ENCODE measurements around the gene SH3TC1.

Gene SH3TC1

DNA sequence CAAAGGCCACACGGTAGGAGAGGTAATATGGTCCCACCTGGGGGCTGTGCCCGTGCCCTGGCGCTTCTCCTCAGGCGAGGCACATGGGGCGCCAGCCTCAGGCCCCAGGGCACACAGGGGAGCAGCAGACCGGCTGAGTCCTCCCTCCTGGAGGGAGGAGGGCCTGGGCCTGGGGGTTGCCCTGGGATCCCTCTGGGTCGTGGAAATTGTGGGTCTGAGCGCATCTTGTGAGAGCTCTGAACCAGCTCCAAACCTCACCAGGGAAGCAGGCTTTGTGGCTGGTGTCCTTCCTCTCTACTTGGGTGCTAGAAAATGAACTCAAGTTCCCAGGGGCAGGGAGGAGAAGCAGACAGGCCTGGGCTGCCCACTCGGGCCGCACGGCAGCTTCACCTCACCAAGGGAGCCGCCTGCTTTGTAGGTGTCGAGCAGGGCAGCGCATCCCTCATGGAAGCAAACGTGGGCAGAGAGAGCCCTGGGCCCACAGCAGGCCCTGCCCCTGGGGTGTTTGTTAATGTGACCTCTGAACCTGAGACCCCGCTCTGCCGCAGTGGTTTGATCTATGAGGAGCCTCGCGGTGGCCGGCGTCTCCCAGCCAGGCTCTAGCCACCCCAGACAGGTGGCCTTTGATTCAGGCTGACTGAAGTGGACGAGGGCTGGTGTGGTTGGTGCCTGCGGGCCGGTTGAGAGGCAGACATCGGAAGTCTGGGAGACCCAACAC, 81.2 kb downstream of the SH3TC1 start:
- DNase-seq: no peak

DNA sequence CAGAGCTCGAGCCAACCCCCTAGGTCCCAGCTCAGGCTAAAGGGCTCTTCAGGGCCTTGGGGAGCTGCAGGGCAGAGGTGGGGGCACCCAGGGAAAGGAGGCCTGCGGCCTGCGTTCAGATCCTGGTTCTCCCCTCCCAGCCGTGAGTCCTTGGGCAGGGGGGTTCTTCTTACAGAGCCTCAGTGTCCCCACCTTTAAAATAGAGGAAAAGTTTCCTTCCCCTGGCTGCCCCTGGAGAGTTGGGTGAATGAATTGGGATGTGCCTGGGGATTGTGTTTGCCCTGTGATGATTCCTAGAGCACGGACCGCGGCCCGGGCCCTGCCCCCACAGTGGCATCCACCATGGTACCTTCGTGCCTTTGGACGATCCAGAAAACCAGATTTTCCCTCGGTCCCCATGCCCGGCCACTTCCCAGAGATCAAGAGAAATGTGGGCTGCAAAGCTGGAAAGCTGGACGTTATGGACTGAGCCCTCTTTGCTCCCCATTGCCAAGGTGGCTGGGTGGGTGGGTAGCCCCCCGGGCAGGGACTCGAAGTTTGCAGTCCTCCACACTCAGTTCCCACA, 81.9 kb downstream of the SH3TC1 start:
- DNase-seq: no peak

DNA sequence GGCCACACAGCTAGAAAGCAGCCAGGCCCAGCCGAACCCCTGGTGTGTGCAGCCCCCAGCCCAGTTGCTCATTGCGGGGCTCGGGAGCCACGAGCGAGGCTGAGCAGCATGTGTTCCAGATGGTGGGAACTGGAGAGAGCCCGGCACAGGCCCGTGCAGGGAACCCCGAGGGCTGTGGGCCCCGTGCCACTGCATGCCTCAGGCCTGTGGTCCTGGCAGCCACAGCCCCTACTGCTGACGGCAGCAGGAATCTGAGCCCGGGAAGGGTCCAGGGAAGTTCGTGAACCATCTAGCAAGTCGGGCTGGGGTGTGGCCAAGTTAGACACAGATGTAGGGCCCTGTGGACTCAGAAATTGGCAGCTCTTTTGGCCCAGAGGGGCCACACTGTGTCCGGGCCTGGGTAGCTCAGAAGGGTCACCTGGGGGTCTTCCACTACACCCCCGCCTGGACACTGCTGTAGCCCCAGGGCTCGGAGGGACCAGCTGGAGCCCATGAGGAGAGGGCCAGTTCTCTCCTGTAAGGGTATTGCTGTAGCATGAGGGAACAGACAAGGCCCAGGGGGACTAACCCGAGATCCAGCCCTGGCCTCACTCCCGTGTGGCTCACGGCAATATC, 82.5 kb downstream of the SH3TC1 start:
- DNase-seq: no peak

DNA sequence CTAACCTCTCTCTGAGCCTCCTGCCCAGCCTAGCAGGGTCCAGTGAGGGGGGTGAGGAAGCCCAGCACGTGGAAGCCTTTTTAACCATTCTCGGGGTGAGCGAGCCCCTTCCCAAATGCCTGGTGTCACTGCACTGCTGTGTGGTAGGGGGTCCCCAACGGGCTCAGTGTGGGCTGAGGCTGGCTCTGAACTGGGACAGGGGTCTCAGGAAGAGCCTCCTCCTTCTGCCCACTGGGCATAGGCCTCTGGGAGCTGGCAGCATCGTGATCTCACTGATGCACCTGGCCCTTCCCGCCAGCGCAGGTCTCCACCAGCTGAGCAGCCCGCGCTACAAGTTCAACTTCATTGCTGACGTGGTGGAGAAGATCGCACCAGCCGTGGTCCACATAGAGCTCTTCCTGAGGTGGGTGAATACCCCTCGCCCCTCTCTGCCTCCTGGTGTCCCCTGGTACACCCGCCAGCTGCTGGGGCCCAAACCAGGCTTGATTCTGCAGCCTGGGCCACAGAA, 83.1 kb downstream of the SH3TC1 start:
- no peak for DNase-seq

DNA sequence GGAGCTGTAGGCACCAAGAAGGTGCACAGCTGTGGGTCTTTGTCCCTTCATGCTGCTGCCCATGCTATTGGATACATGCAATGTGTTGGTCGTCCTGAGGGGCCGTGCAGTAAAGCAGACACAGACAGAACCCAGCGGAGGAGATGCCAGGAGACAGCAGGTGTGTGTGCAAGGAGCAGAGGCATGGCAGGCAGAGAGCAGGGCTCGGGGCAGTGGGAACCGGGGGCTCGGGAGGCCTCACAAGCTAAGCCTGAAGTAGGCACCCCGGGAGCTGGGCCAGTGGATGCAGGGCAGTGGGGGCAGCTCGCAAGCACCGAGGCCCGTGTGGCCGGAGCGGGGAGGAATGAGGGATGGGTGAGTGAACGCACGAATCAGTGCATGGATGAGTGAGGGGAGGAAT, 83.7 kb downstream of the SH3TC1 start:
- no peak for DNase-seq

DNA sequence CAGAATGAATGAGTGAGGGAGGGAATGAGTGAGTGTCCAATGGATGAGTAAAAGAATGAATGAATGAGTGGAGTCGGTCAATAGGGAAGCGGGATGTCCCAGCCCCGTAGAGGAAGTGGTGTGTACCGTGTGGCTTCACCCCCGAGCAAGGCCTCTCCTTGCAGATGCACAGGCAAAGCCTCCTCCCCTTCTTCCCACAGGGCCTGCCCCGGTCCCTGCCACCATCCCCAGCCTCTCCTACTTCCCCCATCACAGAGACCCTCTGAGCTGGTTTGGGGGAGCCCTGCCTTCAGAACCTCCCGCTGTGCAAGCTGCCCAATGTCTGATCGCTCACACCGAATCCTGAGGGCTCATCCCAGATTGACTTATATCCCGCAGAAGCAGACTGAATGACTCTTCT, 84.1 kb downstream of the SH3TC1 start:
- no peak for DNase-seq

DNA sequence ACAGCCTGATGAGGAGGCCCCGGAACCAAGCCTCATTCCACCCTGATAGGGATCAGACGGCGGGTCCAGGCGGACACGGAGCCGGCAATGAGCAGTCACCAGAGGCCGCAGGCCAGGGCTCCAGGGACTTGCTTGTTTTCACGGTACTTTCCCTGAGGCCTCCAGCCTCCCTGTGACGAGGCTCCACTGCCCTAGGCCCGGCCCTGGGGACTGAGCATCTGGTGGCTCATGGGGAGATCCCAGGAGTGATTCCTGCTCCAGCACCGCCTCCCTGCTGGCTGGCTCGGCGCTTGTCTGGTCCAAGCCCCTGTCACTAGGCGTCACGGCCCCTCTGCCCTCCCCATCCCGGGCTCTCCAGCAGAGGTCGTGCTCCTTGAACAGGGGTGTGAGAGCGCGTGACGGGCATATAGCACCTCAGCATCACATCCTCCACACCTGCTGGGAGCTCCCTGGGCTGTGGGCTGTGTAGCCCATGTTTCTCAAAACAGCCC, 84.6 kb downstream of the SH3TC1 start:
- DNase-seq: no peak

DNA sequence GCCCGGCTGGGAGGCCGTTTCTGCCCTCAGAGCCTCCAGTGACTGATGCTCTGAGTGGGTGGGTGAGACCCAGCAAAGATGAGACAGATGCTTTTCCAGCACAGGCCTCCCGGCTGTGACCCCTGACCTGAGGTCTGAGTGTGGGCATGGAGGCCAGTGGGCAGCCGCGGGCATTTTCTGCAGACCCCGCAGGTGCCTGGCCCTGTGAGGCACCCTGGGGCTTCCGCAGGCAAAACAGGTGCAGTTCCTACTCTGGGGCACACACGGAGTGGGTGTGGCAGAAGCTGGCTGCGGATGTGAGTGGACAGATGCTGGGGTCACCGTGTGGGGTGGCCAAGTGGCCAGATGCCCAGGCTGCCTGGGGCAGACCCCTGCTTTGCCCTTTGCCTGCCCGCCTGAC, 85.3 kb downstream of the SH3TC1 start:
- no peak for DNase-seq

DNA sequence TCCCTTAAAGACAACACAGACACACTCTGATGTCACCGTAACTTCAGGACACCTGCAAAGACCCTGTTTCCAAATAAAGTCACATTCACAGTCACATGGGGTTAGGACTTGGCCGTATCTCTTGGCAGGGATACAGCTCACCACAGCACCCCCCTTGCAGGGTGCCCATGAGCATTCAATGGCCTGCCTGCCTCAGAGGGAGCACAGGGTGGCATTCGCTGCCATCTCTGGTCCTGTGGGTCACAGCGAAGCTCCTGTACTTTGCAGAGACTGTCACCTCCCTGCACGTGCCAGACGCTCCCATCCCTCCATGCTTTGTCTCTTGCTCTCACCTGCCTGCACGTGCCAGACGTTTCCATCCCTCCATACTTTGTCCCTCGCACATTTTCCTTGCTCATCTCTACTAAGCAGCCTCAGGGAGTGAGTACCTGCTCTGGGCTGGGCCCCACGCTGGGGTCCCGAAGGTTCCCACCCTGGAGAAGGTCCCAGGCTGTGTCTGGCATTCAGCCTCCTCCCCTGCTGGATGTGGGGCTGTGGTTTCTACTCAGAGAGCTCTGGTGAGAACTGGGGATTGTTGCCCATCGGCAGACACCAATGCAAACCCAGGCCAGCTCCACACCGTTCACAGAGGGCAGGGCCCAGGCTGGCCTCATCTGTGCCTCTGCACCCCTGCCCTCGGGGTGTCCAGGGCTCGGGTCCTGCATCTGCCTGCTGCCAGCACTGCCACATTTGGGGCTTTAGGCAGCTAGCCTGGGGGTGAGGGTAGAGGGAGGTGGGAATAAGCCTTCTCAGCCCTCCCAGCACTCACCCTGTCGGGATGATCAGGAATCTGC, 86.3 kb downstream of the SH3TC1 start:
- DNase-seq: no peak

DNA sequence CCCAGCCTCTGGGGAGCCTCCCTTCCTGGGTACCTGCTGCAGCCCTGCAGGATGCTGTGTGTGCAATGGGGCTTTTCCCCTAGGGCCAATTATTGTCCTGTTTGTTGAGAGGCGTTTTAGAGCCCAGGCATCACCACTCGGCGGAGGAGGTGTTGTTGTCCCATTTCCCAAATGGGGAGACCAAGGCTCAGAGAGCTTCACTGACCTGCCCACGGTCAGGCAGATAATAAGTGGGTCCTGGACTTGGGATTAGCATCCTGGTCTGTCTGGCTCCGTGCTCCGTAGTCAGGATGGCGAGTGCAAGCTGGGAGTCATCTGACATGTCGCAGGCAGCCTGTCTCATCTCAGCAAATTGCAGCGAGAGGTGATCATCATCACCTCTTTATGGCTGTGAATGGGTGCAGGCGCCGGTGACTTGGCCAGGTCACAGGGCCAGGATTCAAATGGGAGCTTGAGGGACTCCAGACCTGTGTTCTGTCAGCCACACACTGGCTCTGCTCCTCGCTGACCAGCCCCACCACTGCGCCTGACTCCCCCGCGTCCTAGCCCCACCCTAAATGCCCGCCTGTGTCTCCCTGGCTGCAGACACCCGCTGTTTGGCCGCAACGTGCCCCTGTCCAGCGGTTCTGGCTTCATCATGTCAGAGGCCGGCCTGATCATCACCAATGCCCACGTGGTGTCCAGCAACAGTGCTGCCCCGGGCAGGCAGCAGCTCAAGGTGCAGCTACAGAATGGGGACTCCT, 87.1 kb downstream of the SH3TC1 start:
- no peak for DNase-seq

DNA sequence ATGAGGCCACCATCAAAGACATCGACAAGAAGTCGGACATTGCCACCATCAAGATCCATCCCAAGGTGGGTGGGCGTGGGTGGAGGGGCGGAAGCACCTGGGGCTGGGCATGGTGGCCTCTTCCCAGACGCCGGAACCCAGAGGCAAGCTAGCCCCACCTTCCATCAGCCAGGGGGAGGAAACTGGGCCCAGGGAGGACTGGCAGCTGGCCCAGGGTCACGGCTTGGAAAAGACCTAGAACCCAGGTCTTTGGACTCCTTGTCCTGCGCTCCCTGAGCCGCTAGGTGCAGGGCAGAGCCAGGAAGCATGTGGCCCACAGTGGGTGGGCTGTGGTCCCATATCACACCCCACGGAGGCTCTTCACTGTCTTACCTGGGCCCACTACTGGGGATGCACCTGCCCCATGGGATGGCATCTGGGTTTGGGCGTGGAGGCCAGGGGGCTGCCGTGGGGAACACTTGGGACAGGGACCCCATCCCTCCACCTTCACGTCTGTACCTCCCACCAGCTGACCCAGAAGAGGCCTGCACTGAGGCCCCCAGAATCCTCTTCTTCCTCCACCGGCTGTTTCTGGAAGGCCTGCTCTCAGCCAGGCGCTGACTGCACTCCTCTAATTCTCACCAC, 87.7 kb downstream of the SH3TC1 start:
- DNase-seq: no peak

DNA sequence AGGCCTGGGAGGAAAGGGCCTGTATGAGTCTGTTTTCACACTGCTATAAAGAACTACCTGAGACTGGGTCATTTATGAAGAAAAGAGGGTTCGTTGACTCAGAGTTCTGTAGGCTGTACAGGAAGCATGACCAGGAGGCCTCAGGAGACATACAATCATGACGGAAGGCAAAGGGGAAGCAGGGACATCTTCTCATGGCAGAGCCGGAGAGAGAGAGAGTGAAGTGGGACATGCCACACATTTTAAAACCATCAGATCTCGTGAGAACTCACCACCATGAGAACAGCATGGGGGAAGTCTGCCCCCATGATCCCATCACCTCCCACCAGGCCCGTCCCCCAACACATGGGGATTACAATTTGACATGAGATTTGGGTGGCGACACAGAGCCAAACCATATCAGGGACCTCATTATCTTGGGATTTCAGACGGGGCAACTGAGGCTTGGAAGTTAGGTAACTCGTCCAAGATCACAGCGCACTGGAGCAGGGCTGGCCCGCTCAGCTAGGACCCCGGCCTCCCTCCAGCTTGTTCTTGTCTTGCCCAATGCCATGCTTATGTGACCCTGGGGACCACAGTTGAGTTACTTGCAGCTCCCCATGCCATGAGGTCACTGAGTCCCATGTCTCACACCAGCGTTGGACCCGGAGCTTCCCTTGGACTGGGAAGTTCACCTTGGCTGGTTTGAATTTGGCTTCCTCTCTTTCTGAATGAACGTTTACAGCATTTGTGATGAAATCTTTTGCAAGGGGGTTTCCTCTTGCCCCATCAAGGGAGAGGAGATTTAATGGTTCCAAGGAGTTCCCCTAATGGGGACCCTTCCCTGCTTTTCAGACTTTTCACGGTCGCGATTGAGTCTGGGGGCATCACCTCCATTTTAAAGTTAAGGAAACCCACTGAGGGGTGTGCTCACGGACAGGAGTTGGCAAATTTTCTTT, 88.5 kb downstream of the SH3TC1 start:
- DNase-seq: no peak

DNA sequence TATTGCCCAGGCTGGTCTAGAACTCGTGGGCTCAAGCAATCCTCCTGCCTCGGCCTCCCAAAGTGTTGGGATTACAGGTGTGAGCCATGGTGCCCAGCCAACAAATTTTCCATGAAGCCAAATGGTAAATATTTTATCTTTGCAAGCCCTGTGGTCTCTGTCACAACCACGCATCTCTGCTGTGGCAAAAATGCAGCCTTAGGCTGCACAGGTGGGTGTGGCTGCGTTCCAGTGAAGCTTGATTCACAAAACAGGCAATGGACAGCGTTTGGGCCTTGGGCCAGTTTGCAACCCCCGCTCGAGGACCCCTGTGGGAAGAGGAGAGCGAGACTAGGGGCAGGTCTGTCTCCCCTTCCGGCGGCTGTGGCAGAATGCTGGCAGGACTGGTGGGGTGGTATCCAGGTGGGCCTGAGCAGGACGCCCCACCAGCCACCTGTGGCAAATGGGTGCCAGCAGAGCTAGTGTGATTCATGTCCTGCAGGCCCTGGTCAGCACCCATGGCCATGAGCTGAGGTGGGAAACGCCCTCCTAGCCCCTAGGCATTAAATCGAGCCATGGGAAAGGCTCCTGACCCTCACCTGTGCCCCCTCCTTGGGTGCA, 90.2 kb downstream of the SH3TC1 start:
- DNase-seq: no peak

DNA sequence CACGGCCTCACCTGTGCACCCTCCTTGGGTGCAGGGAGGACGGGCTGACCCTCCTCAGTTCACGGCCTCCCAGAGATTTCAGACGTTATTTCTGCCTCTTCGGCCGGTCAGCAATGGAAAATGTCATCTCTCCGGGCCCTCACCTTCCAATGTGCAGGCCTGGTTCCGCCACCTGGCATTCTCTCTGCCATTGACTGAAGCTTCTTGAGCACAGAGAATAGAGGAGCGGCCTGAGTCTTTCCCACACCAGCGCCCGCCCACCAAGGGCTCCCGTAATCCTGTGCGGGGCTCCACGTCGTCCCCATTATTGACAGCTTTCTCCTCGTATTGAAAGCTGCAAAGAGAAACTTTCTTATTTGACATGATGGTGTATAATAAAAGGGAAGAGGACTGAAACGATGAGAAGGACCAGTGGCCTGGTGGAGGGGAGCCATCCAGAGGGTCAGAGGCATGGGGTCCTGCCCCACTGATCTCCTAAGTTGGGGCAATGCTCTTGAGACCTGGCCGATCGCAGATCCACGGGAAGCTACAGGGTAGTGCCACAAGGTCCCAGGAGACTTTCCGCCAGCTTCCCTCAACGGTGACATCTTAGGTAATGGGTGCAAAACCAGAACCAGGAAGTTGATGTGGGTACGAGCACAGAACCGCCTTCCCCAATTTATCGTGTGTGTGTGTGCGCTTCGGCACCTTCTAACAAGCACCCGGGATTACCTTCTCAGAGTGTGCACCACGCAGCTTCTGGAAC, 91.0 kb downstream of the SH3TC1 start:
- DNase-seq: no peak

DNA sequence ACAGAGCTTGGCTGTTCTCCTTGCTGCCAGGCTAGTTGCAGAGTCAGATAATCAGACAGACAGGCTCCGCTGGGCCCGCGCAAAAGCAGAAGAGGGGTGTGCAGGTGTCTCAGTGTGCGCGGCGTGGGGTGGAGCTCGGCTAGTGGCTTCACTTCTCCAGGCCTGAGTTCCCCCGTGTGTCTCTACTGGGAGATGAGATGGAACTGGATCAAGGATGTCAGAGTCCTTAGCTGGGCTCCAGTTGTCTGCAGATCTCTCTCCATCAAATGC, 91.5 kb downstream of the SH3TC1 start:
- DNase-seq: no peak
